ENCODE results near the gene RNF2. TPM values are rescaled to one million over a fixed set of nuclear protein-coding genes. Genes with fewer than 3 reads are reported as not detected.
A peak's percentile ranks its signal among the peaks of the same experiment; 100 is the strongest.

RNF2 gene
- total and polyA plus RNA-seq, 2 experiments from 2014 or later, result 18.2 to 19.6 TPM

DNA sequence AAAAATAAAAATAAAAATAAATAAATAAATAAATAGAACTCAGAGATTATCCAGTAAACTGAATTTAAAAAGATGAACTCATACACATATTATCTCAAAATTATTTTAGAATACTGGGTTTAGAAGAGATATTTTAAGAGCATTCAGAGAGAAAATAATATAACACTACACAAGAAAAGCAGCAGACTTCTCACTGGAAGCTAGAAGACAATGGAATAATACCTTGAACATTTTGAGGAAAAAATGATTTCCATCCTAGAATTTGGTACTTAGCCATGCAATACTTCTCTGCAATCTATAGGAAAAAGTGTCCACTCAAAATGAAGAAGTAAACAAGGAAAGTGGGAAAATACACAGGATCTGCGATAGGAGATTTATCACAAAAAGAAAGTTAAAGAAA is 87.2 kb downstream of the RNF2 start:
- Histone ChIP-seq H3K27ac (no peak overlapping the region), H3F3A (ENCODE audit: insufficient read depth) (no peaks in the 10 kb centered on the region), H2AFZ (no peak overlapping the region), H4K20me1 (ENCODE audit: insufficient read depth) (no peaks in the 10 kb centered on the region), H3K9ac (no peak overlapping the region), H3K9me3 (ENCODE audit: low read depth) (no peaks in the 10 kb centered on the region), H3K79me2 (ENCODE audit: insufficient read depth) (no peaks in the 10 kb centered on the region), H3K9me2 (ENCODE audit: insufficient read depth) (no peaks in the 10 kb centered on the region), H3K27me3 (replicated peaks; ENCODE audit: insufficient read depth) (no peaks in the 10 kb centered on the region), H3K4me1 (ENCODE audit: insufficient read depth) (no peaks in the 10 kb centered on the region), H3K4me2 (ENCODE audit: unreplicated experiment) (no peak overlapping the region), H3K4me3 (no peak overlapping the region), H3K36me3 (ENCODE audit: low read depth) (peaks cover 60% of the 10 kb centered on the region)
- in situ Hi-C loops (cut with MboI), result no loop called here
- WGBS, 2 experiments (ENCODE audit: low coverage in 1 of 2, low lambda C conversion rate in 2 of 2, missing lambda C conversion rate in 2 of 2), result 100% methylated on average over 1 of the region's 1 CpG
- DNase-seq, result no peak
- TF ChIP-seq EZH2 (IDR thresholded peaks at IDR 0.05; ENCODE audit: insufficient read depth, poor library complexity, severe bottlenecking) (no peak), EZH2phosphoT487 (IDR thresholded peaks at IDR 0.05; ENCODE audit: insufficient read depth, low read depth) (no peak)

- Histone ChIP-seq H3K9me3 (ENCODE audit: low read depth) (no peaks in the 10 kb centered on the region), H3F3A (ENCODE audit: insufficient read depth) (no peaks in the 10 kb centered on the region), H2AFZ (no peak overlapping the region), H4K20me1 (ENCODE audit: insufficient read depth) (no peaks in the 10 kb centered on the region), H3K36me3 (ENCODE audit: low read depth) (peaks cover 28% of the 10 kb centered on the region), H3K9me2 (ENCODE audit: insufficient read depth) (no peaks in the 10 kb centered on the region), H3K27me3 (replicated peaks; ENCODE audit: insufficient read depth) (no peaks in the 10 kb centered on the region), H3K4me1 (ENCODE audit: insufficient read depth) (no peaks in the 10 kb centered on the region), H3K4me3 (no peak overlapping the region), H3K9ac (no peak overlapping the region), H3K79me2 (ENCODE audit: insufficient read depth) (no peaks in the 10 kb centered on the region), H3K4me2 (ENCODE audit: unreplicated experiment) (no peak overlapping the region), H3K27ac (no peak overlapping the region)
- WGBS, 2 experiments (ENCODE audit: low coverage in 1 of 2, low lambda C conversion rate in 2 of 2, missing lambda C conversion rate in 2 of 2), result 100% methylated on average over 1 of the region's 1 CpG
- in situ Hi-C loops (cut with MboI), result no loop called here
- no peak for DNase-seq
- TF ChIP-seq EZH2 (IDR thresholded peaks at IDR 0.05; ENCODE audit: insufficient read depth, poor library complexity, severe bottlenecking) (no peak), EZH2phosphoT487 (IDR thresholded peaks at IDR 0.05; ENCODE audit: insufficient read depth, low read depth) (no peak)
These were observed 92.7 kb downstream of the RNF2 start for GRCh38 chr1:185137896-185138545.

- WGBS, 2 experiments (ENCODE audit: low coverage in 1 of 2, low lambda C conversion rate in 2 of 2, missing lambda C conversion rate in 2 of 2), result 98% methylated on average over 4 of the region's 4 CpGs
- Histone ChIP-seq H3K36me3 (ENCODE audit: low read depth) (peaks cover 26% of the 10 kb centered on the region), H3K4me3 (no peak overlapping the region), H3K9me2 (ENCODE audit: insufficient read depth) (no peaks in the 10 kb centered on the region), H3K4me1 (ENCODE audit: insufficient read depth) (peaks cover 8% of the 10 kb centered on the region), H3K4me2 (ENCODE audit: unreplicated experiment) (no peak overlapping the region), H3K9me3 (ENCODE audit: low read depth) (no peaks in the 10 kb centered on the region), H3K27me3 (replicated peaks; ENCODE audit: insufficient read depth) (no peaks in the 10 kb centered on the region), H2AFZ (no peak overlapping the region), H4K20me1 (ENCODE audit: insufficient read depth) (no peaks in the 10 kb centered on the region), H3K9ac (no peak overlapping the region), H3K27ac (no peak overlapping the region), H3F3A (ENCODE audit: insufficient read depth) (no peaks in the 10 kb centered on the region), H3K79me2 (ENCODE audit: insufficient read depth) (no peaks in the 10 kb centered on the region)
- TF ChIP-seq EZH2phosphoT487 (IDR thresholded peaks at IDR 0.05; ENCODE audit: insufficient read depth, low read depth), result no peak
- TF ChIP-seq EZH2 (IDR thresholded peaks at IDR 0.05; ENCODE audit: insufficient read depth, poor library complexity, severe bottlenecking), result no peak
- in situ Hi-C loops (cut with MboI), result no loop called here
- DNase-seq, result no peak
These were observed 93.9 kb downstream of the RNF2 start for GRCh38 chr1:185139246-185139645.

GRCh38 chr1:185144233-185144632 is 98.9 kb downstream of the RNF2 start:
- Histone ChIP-seq H2AFZ (peak overlapping the region; percentile 3; the same call in 1 of the 2 replicates), H3K4me3 (peak overlapping the region; percentile 10; the same call in 1 of the 2 replicates), H3K4me2 (ENCODE audit: unreplicated experiment) (peak overlapping the region; percentile 51), H3F3A (ENCODE audit: insufficient read depth) (peaks cover 13% of the 10 kb centered on the region; the same call in 1 of the 2 replicates), H4K20me1 (ENCODE audit: insufficient read depth) (no peaks in the 10 kb centered on the region), H3K9ac (no peak overlapping the region), H3K9me2 (ENCODE audit: insufficient read depth) (no peaks in the 10 kb centered on the region), H3K36me3 (ENCODE audit: low read depth) (peaks cover 25% of the 10 kb centered on the region), H3K79me2 (ENCODE audit: insufficient read depth) (no peaks in the 10 kb centered on the region), H3K27me3 (replicated peaks; ENCODE audit: insufficient read depth) (no peaks in the 10 kb centered on the region), H3K4me1 (ENCODE audit: insufficient read depth) (peaks cover 16% of the 10 kb centered on the region), H3K27ac (peak overlapping the region; percentile 32), H3K9me3 (ENCODE audit: low read depth) (no peaks in the 10 kb centered on the region)
- peak; percentile 74 for DNase-seq
- TF ChIP-seq EZH2phosphoT487 (IDR thresholded peaks at IDR 0.05; ENCODE audit: insufficient read depth, low read depth), result no peak
- no peak for TF ChIP-seq EZH2 (IDR thresholded peaks at IDR 0.05; ENCODE audit: insufficient read depth, poor library complexity, severe bottlenecking)
- in situ Hi-C loops (cut with MboI), result no loop called here
